ENCODE measurements around the gene TRIM7. TPM values are rescaled to one million over a fixed set of nuclear protein-coding genes. Genes with fewer than 3 reads are reported as not detected.

Gene TRIM7
- total and polyA plus RNA-seq, 9 of the 15 experiments (the other 6 are each of a cell fraction or from before 2014, with no cell fraction given): 2.6 to 14.9 (median 8.9) TPM

DNA sequence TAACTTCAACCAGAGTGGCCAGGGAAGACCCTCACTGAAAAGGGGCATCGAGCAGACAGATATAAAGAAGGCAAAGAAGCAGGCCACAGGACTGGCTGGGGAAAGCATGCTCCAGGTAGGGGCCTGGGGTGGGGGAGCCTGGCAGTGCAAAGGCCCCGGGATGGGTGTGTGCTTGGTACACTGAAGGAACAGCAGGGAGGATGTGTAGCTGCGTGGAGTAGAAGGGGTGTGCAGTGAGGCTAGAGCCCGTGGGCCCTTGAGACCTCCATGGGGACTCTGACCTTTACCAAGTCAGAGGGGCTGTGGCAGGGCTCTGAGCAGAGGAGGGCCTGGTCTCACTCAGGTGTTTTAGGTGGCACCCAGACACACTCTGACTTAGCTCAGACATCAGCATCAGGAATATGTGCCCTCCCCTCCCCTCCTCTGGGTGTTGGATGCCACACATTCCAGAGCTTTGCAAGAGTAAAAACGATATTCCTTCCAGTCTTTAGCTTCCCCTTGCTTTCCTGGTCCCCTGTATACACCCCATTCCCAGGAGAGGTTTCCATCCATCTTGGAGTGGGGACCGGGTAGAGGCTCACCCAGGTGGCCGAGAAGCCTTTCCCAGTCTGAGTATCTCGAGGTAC is 7.6 kb downstream of the TRIM7 start (continued):
- TF ChIP-seq, protein P1, sequence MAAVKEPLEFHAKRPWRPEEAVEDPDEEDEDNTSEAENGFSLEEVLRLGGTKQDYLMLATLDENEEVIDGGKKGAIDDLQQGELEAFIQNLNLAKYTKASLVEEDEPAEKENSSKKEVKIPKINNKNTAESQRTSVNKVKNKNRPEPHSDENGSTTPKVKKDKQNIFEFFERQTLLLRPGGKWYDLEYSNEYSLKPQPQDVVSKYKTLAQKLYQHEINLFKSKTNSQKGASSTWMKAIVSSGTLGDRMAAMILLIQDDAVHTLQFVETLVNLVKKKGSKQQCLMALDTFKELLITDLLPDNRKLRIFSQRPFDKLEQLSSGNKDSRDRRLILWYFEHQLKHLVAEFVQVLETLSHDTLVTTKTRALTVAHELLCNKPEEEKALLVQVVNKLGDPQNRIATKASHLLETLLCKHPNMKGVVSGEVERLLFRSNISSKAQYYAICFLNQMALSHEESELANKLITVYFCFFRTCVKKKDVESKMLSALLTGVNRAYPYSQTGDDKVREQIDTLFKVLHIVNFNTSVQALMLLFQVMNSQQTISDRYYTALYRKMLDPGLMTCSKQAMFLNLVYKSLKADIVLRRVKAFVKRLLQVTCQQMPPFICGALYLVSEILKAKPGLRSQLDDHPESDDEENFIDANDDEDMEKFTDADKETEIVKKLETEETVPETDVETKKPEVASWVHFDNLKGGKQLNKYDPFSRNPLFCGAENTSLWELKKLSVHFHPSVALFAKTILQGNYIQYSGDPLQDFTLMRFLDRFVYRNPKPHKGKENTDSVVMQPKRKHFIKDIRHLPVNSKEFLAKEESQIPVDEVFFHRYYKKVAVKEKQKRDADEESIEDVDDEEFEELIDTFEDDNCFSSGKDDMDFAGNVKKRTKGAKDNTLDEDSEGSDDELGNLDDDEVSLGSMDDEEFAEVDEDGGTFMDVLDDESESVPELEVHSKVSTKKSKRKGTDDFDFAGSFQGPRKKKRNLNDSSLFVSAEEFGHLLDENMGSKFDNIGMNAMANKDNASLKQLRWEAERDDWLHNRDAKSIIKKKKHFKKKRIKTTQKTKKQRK (IDR thresholded peaks at IDR 0.05; ENCODE audit: borderline replicate concordance, low read depth, low read length): no peak
- TF ChIP-seq ATF7 (IDR thresholded peaks at IDR 0.05): no peak
- TF ChIP-seq PCBP2 (IDR thresholded peaks at IDR 0.05; ENCODE audit: low read depth, low read length, poor library complexity, severe bottlenecking): no peak
- no peak for TF ChIP-seq HDAC2 (IDR thresholded peaks at IDR 0.05)
- no peak for TF ChIP-seq PBX2 (CRISPR knock-in tag; IDR thresholded peaks at IDR 0.05; ENCODE audit: low read depth)
- no peak for TF ChIP-seq PBX2 (tag; conservative IDR thresholded peaks at IDR 0.05; ENCODE audit: low read depth)
- no peak for TF ChIP-seq MEF2D (tag; conservative IDR thresholded peaks at IDR 0.05; ENCODE audit: low read depth)
